GM23338 (cell line): ENCODE results near the gene ITIH2.

ENCODE experiments used
- CREB1 ChIP-seq: fragments of 250-450 bp; sonication (Bioruptor Pico); IDR thresholded peaks from 2 replicates; pipeline ENCODE4 v1.5.0; 2020; ENCODE audit warnings: low read depth, mild to moderate bottlenecking, moderate library complexity
- CTCF ChIP-seq, 2 experiments: fragments of 200-600 bp in 1 of 2; sonication (generic) in 1 of 2; conservative IDR thresholded peaks; 2 replicates each; pipeline versions ENCODE4 v1.5.1 to v1.6.1; 2016 to 2017; ENCODE audit warnings: antibody characterized with exemption in 2 of 2, low read depth in 2 of 2, mild to moderate bottlenecking in 2 of 2, moderate library complexity in 1 of 2
- ETS1 ChIP-seq: IDR thresholded peaks from 2 replicates; pipeline ENCODE4 v1.6.1; 2016; ENCODE audit warnings: antibody characterized with exemption
- EZH2 ChIP-seq: fragments of 200-600 bp; sonication (generic); IDR thresholded peaks from one replicate; pipeline ENCODE4 v1.8.0; 2017; ENCODE audit warnings: antibody characterized with exemption, mild to moderate bottlenecking, low read depth; ENCODE audit not compliant: unreplicated experiment
- EZH2phosphoT487 ChIP-seq: fragments of 200-600 bp; sonication (generic); IDR thresholded peaks from one replicate; pipeline ENCODE4 v1.8.1; 2018; ENCODE audit warnings: antibody characterized with exemption; ENCODE audit not compliant: unreplicated experiment
- JUNB ChIP-seq: IDR thresholded peaks from one replicate; pipeline ENCODE4 v1.6.1; 2016; ENCODE audit warnings: antibody characterized with exemption; ENCODE audit not compliant: unreplicated experiment
- POLR2AphosphoS5 ChIP-seq: IDR thresholded peaks from 2 replicates; pipeline ENCODE4 v1.6.1; 2016; ENCODE audit warnings: antibody characterized with exemption, low read depth
- REST ChIP-seq: IDR thresholded peaks from one replicate; pipeline ENCODE4 v1.6.1; 2018; ENCODE audit warnings: antibody characterized with exemption; ENCODE audit not compliant: unreplicated experiment
- STAT1 ChIP-seq: IDR thresholded peaks from one replicate; pipeline ENCODE4 v1.6.1; 2016; ENCODE audit warnings: antibody characterized with exemption; ENCODE audit not compliant: unreplicated experiment
- ZNF114 ChIP-seq: fragments of 250-450 bp; sonication (Bioruptor Pico); IDR thresholded peaks from 2 replicates; pipeline ENCODE4 v1.5.0; 2020; ENCODE audit warnings: mild to moderate bottlenecking, moderate library complexity
- ZNF331 ChIP-seq: fragments of 250-450 bp; sonication (Bioruptor Pico); IDR thresholded peaks from 2 replicates; pipeline ENCODE4 v1.5.0; 2020; ENCODE audit warnings: low read depth, mild to moderate bottlenecking, moderate library complexity
- ZNF462 ChIP-seq: fragments of 250-450 bp; sonication (Bioruptor Pico); IDR thresholded peaks from 2 replicates; pipeline ENCODE4 v1.5.0; 2020; ENCODE audit warnings: mild to moderate bottlenecking, moderate library complexity

DNA sequence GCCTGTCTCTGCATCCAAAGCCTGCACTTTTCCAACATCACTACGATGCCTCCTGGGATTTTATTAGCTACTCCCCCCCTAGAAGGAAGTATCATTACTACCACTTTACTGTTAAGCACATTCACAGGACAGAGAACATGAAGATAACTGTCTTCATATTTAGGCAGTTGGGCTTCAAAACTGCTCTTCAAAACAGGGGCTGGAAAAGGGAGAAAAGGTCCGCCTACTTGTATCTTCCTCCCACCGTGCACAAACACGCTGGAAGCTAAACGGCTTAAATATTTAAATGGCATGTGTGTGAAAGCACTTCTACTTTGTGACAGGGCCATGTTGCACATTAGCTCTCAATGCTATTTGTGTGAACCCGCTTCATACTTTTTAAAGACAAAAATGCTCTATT, 37.3 kb upstream of the ITIH2 start:
- TF ChIP-seq REST: no peak
- TF ChIP-seq CTCF (conservative IDR thresholded peaks at IDR 0.05; ENCODE audit: low read depth in 2 of 2): no peak
- TF ChIP-seq POLR2AphosphoS5: no peak
- no peak for TF ChIP-seq JUNB
- TF ChIP-seq CREB1: no peak
- TF ChIP-seq EZH2: peak; percentile 29
- no peak for TF ChIP-seq EZH2phosphoT487
- TF ChIP-seq STAT1: no peak
- TF ChIP-seq ZNF462: no peak
- TF ChIP-seq ETS1: no peak
- TF ChIP-seq ZNF114 (CRISPR knock-in tag): no peak
- no peak for TF ChIP-seq ZNF331
